Activated CD4-positive, alpha-beta T cell treated with anti-CD3 and anti-CD28 coated beads, Interleukin-2, amount 50 U/mL, for 24 hours (primary cell): Measurements from ENCODE around the gene IGFL1.
"Not testable (repeated sequence)": the region's sequence is repeated elsewhere in the genome, so short reads cannot be mapped to it uniquely, and the experiment has no call there.

Source experiments
- DNase-seq, 2 donors: peaks; one replicate each; pipeline ENCODE4 v3.0.0-alpha.2; 2020; ENCODE audit warnings: low read depth in 1 of 2, low spot score in 1 of 2

The IGFL1 gene

DNA sequence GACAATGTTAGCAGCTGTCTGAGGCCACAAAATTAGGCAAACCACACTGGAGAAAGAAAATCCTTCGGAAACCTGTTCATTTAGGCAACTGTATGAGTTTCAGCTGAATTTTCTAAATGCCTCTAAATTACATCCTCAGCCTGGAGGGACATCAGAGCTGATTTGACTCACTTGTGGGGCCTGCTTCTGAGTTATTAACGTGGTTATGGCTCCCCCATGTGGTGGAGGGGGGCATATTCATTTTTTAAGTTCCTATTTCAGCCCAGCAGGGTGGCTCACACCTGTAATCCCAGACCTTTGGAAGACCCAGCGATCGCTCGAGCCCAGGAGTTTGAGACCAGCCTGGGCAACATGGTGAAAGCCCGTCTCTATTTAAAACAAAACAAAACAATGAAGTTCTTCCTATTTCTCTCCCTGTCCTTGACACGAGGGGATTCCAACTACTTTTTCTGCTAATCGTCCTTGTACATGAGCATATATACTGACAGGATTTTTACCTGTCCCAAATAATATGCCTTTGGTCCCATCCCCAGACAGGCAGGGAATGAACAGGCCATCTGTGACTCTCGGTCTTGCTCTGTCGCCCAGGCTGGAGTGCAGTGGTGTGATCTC lies 35.8 kb downstream of the IGFL1 start:
- DNase-seq = peak; percentile 44 to 71

DNA sequence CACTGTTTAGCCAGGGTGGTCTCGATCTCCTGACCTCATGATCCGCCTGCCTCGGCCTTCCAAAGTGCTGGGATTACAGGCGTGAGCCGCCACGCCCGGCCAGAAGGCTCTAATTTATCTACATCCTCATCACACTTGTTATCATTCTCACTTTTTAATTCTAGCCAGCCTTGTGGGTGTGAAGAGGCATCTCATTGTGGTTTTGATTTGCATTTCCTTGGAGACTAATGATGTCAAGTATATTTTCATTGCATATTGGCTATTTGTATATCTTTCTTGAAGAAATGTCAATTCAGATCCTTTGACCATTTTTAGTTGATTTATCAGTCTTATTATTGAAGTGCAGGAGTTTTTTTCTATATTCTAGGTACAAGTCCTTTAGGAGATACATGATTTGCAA lies 39.6 kb downstream of the IGFL1 start:
- no peak for DNase-seq

DNA sequence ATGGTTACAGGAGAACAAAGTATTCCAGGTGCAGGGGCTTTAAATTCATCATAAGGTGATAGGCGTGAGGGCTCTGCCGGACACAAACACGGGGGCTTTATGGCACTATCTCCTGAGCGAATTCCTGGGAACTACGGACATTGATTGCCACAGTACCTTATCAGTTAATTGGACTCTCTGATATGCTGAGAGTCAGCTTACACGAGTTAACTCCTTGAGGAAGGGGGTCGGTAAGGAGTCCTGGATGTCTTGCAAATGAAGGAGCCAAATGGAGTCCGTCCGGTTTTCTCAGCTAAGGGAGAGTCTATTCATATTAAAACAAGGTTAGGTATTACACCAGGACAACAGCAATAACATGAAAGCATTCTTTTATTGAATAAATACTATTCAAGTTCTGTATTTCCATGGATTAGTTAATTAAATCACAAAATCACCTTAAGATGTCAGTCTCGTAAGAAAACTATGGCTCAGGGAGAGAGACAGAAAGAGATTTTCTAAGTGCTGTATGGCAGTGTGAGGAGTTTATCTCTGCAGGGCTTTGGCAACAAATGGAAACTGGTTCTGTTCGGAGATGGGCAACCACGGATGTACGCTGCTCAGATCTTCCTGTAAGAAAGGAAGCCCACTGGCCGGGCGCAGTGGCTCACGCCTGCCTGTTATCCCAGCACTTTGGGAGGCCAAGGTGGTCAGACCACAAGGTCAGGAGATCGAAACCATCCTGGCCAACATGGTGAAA lies 41.1 kb downstream of the IGFL1 start:
- no peak for DNase-seq

DNA sequence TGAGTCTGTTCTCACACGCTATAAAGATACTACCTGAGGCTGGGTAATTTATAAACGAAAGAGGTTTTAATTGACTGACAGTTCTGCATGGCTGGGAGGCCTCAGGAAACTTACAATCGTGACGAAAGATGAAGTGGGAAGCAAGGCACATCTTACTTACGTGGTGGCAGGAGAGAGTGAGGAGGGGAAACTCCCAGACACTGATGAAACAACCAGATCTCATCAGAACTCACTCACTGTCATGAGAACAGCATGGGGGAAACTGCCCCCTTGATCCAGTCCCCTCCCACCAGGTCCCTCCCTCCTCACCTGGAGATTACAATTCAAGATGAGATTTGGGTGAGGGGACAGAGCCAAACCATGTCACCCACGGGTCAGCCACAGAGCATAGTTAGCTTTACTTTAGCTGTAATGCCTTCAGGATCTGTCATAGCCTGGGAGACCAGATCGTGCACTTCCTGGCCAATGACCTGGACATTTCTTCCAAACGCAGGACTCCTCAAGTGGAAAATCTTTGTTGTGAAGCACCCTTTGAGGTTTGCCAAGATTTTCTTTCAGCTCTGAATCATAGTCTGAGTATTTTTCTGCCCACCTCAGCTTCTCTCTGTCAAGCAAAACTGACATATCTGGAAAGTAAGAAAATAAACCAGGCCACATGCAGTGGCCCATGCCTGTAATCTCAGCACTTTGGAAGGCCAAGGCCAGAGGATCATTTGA lies 42.1 kb downstream of the IGFL1 start:
- DNase-seq = no peak

DNA sequence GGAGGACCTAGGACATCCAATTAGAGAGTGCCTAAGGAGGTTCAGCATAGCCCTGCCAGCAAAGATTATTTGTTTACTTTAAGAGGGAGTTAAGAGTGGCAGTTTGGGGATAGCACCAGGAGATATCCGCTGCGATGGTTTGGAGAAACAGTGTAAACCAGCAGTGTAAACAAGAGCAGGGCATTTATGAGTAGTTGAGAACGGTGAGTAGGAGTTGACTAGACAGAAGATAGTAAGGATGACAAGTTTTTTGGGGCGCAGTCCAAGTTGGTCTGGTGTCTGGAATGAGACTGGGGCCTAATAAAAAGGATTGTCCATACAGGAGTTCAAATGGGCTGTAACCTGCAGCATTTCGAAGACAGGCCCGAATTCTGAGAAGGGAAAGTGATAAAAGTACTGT lies 44.4 kb downstream of the IGFL1 start:
- not testable (repeated sequence) for DNase-seq

DNA sequence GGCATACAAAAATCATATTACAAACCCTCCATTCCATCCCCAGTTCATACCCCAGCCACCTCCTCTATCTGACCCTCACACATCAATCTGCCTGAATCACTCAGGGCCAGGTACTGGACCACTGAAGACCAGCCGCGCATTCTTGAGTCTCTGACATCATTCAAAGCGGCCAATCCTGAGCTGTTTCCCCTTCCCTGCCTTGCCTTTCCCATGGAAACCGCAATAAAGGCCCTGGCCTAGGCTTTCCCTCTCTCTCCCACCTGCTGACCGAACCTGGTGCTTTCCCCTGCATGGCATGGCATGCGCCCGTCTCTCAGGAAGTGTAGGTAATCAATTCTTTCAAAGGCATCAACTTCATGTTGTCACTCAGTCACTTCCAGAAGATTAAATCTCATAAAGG lies 49.6 kb downstream of the IGFL1 start:
- no peak for DNase-seq
